ENCODE measurements around the gene TMEM82.
A peak's percentile ranks its signal among the peaks of the same experiment; 100 is the strongest.

TMEM82 gene

DNA sequence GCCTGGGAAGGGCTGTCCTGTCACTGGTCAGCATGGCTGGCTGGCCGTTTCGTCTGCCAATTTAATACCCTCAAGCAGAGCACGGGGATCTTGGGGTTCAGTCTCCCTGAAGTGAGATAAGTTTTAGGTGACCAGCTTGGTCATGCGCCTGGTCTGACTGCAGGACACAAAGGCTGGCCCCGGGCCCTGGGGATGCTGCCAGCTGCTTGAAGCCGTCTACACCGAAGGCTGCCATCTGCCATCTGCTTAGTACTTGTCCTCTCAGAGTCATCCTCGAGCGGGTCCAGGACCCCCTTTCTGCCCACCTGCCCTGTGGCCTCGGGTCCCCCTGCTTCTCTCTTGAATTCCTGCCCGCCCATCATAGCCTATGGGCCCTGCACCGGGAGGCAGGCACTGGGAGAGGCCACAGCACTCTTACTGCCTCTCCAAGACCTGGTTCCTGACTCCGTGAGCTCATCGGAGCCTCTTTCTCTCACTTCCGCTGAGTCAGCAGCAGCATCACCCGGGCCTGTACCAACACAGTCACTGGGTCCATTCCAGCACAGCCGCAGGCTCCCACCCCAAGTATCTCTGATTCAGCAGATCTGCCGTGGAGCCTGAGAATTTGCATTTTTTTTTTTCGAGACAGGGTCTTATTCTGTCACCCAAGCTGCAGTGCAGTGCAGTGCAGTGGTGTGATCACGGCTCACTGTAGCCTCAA lies 23.3 kb downstream of the TMEM82 start:
- H3K27me3 Mint-ChIP-seq: peaks cover 29% of the 10 kb centered on the region

DNA sequence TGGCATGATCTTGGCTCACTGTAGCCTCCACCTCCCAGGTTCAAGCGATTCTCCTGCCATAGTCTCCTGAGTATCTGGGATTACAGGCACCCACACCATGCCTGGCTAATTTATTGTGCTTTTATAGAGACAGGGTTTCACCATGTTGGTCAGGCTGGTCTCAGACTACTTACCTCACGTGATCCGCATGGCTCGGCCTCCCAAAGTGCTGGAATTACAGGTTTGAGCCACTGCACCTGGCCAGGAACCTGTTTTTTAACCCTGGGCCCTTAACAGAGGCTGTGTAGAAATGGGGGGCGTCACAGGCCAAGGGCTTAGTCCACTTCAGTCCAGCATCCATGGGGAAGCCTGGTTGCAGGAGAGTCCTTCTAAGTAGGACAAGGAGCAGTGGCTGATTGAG lies 25.6 kb downstream of the TMEM82 start:
- Mint-ChIP-seq H3K9me3 (no peaks in the 10 kb centered on the region), H3K4me1 (ENCODE audit: low read depth) (no peaks in the 10 kb centered on the region), H3K4me3 (no peak overlapping the region), H3K36me3 (ENCODE audit: low read depth) (no peaks in the 10 kb centered on the region), H3K27ac (no peak overlapping the region), H3K27me3 (peaks cover 18% of the 10 kb centered on the region)
- DNase-seq: no peak

More for the DNA sequence above, 23.3 kb downstream of the TMEM82 start:
- H3K4me1 Mint-ChIP-seq (ENCODE audit: low read depth): no peaks in the 10 kb centered on the region
- DNase-seq: no peak
- no peaks in the 10 kb centered on the region for H3K9me3 Mint-ChIP-seq
- no peak overlapping the region for H3K4me3 Mint-ChIP-seq
- H3K36me3 Mint-ChIP-seq (ENCODE audit: low read depth): no peaks in the 10 kb centered on the region
- no peak overlapping the region for H3K27ac Mint-ChIP-seq

DNA sequence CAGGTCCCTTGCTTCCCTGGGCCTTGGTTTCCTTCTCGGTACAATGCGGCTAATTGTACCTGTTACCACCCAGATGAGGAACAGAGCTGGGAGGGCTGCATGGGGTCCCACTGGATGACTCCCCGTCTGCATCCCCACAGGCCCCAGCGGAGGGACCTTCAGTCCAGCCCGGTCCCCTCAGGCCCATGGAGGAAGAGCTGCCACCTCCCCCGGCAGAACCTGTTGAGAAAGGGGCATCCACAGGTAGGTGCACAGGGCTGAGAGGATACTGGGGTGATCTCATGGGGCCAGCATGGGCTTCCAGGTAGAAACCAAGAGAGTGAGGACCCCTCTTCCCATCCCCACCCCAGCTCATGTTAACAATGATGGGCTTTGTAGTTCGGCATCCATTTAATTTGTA lies 26.1 kb downstream of the TMEM82 start:
- DNase-seq: no peak
- no peaks in the 10 kb centered on the region for H3K36me3 Mint-ChIP-seq (ENCODE audit: low read depth)
- no peaks in the 10 kb centered on the region for H3K9me3 Mint-ChIP-seq
- no peak overlapping the region for H3K27ac Mint-ChIP-seq
- no peak overlapping the region for H3K4me3 Mint-ChIP-seq
- no peaks in the 10 kb centered on the region for H3K4me1 Mint-ChIP-seq (ENCODE audit: low read depth)
- peaks cover 18% of the 10 kb centered on the region for H3K27me3 Mint-ChIP-seq

DNA sequence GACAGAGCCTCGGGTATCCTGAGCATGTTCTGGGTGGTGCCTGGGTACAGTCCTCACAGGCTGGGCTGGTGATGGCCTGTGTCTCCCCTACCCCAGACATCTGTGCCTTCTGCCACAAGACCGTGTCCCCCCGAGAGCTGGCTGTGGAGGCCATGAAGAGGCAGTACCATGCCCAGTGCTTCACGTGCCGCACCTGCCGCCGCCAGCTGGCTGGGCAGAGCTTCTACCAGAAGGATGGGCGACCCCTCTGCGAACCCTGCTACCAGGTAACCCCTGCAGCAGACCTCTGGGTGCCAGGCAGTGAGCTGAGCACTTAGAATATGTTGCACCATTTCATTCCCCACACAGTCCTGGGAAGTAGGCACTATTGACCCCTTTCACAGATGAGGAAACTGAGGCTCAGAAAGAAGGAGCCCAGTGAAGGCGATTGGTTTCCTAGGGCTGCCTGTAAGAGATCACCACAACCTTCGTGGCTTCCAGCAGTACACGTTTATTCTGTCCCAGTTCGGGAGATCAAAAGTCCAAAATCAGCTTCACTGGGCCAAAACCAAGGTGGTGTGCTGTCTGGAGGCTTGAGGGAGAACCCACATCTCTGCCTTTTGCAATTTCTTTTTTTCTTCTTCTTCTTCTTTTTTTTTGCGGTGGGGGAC lies 28.1 kb downstream of the TMEM82 start:
- Mint-ChIP-seq H3K27me3 (peaks cover 14% of the 10 kb centered on the region), H3K36me3 (ENCODE audit: low read depth) (no peaks in the 10 kb centered on the region), H3K4me1 (ENCODE audit: low read depth) (no peaks in the 10 kb centered on the region), H3K4me3 (no peak overlapping the region), H3K9me3 (no peaks in the 10 kb centered on the region), H3K27ac (no peak overlapping the region)
- no peak for DNase-seq

DNA sequence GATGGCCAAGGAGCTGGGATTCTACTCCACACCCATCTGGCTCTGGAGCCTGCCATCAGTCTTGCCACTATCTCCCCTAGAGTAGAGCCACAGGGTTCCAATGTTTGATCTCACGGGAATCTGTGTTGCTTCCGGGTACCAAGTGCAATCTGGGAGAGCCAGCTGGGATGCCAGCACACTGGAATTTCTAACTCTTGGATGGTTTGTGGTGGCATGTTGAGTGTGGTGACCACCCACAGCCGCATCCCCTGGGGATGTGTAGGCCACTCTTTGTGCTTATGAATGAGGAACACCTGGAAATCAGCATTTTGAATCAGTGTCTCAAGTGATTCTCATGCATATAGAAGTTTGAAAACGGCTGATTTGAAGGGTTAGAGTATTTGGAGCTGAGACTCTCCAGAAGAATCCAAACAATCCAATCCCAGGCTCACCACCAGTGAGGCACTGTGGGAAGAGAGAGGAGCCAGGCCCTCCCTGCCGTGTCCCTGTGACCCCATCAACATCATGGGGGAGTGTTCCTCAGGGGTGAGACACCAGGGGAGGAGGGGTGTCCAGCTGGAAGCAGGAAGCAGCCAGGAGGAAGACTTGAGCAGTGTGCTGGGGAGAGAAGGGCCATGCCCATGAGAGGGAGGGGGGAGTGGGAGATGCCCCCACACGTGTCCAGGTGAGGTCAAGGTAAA lies 29.7 kb downstream of the TMEM82 start:
- DNase-seq: no peak
- Mint-ChIP-seq H3K27me3 (peaks cover 9% of the 10 kb centered on the region), H3K27ac (no peak overlapping the region)

DNA sequence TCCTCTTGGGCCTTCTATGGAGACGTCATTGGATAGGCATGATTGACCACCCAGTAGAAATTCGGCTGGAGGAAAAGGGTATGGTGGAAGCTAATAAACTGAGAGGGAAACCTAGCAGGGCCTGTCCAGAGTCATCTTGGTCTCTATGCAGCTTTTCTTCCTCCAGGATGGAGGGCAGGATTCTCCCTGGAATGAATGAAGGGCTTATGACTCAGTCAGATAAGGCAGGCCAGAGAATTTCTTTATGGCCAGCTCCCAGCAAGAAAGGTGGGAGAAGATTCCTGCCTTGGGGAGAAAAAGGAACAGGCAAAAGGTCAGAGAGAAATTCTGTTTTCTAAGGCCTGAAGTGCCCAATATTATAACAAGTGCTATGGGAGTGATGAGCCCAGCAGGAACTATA lies 33.4 kb downstream of the TMEM82 start:
- H3K9me3 Mint-ChIP-seq: no peaks in the 10 kb centered on the region
- H3K4me1 Mint-ChIP-seq (ENCODE audit: low read depth): no peaks in the 10 kb centered on the region
- H3K27me3 Mint-ChIP-seq: peaks cover 6% of the 10 kb centered on the region
- H3K4me3 Mint-ChIP-seq: no peak overlapping the region
- no peak overlapping the region for H3K27ac Mint-ChIP-seq
- H3K36me3 Mint-ChIP-seq (ENCODE audit: low read depth): no peaks in the 10 kb centered on the region
- no peak for DNase-seq

More for the DNA sequence above, 29.7 kb downstream of the TMEM82 start:
- H3K36me3 Mint-ChIP-seq (ENCODE audit: low read depth): no peaks in the 10 kb centered on the region
- no peaks in the 10 kb centered on the region for H3K4me1 Mint-ChIP-seq (ENCODE audit: low read depth)
- no peaks in the 10 kb centered on the region for H3K9me3 Mint-ChIP-seq
- H3K4me3 Mint-ChIP-seq: no peak overlapping the region

DNA sequence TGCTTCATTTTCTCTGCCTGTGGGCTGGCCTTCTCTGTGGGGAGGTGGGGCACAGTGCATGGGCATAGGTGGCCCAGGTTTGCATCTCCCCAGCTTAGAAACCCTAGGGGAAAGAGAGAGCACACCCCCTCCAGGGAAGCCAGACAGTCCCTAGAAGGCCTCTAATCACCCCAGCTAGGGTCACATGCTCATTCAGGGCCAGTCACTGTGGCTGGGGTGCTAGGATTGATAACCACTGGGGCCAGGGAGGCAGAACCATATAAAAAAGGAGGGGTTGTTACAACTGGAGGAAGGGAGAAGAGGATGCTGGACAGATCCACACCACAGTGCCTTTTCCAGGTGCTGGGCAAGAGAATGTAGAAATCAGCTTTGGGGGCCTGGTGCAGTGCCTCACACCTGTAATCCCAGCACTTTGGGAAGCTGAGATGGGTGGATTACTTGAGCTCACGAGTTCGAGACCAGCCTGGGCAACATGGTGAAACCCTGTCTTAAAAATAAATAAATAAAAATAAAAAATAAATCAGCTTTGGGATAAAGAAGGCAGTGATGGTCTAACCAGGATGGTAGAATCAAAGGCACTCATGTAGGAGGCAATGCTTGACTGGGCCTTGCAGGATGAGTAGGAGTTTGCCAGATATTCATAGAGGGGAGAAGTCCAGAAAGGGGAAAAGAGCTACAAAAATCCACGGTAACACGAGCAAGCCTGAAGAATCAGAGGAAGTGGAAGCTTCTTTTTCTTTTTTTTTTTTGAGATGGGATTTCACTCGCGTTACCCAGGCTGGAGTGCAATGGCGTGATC lies 35.8 kb downstream of the TMEM82 start:
- no peak for DNase-seq
- no peak overlapping the region for H3K4me3 Mint-ChIP-seq
- H3K27me3 Mint-ChIP-seq: no peaks in the 10 kb centered on the region
- H3K4me1 Mint-ChIP-seq (ENCODE audit: low read depth): no peaks in the 10 kb centered on the region
- no peaks in the 10 kb centered on the region for H3K36me3 Mint-ChIP-seq (ENCODE audit: low read depth)
- H3K9me3 Mint-ChIP-seq: no peaks in the 10 kb centered on the region
- no peak overlapping the region for H3K27ac Mint-ChIP-seq

DNA sequence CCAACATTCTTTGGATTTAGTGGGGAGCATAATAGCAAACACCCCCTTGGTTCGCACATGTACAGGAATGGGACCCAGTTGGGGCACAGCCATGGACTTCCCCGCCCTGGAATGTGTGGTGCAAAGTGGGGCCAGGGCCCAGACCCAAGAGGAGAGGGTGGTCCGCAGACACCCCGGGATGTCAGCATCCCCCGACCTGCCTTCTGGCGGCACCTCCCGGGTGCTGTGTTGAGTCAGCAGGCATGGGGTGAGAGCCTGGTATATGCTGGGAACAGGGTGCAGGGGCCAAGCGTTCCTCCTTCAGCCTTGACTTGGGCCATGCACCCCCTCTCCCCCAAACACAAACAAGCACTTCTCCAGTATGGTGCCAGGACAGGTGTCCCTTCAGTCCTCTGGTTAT lies 43.4 kb downstream of the TMEM82 start:
- Mint-ChIP-seq H3K4me1 (ENCODE audit: low read depth) (no peaks in the 10 kb centered on the region), H3K27me3 (peaks cover 5% of the 10 kb centered on the region), H3K4me3 (no peak overlapping the region), H3K9me3 (no peaks in the 10 kb centered on the region), H3K36me3 (ENCODE audit: low read depth) (no peaks in the 10 kb centered on the region), H3K27ac (no peak overlapping the region)
- no peak for DNase-seq

DNA sequence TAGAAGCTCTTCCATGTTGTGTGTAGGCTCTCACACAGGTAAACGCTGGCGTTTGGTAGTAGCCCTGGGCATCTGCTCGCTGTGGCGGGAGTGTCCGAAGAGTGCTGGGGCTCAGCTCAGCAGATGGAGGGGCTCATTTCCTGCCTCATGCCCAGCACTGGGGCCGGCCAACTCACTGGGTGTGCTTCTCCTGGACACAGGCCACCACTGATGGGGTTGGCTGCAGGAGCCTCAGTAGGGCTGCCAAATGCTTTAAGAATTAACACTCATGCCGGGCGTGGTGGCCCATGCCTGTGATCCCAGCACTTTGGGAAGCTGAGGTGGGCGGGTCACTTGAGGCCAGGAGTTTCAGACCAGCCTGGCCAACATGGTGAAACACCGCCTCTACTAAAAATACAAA lies 44.3 kb downstream of the TMEM82 start:
- DNase-seq: no peak
- Mint-ChIP-seq H3K27me3 (peaks cover 8% of the 10 kb centered on the region), H3K27ac (no peak overlapping the region), H3K36me3 (ENCODE audit: low read depth) (no peaks in the 10 kb centered on the region), H3K4me1 (ENCODE audit: low read depth) (no peaks in the 10 kb centered on the region), H3K4me3 (no peak overlapping the region), H3K9me3 (no peaks in the 10 kb centered on the region)

DNA sequence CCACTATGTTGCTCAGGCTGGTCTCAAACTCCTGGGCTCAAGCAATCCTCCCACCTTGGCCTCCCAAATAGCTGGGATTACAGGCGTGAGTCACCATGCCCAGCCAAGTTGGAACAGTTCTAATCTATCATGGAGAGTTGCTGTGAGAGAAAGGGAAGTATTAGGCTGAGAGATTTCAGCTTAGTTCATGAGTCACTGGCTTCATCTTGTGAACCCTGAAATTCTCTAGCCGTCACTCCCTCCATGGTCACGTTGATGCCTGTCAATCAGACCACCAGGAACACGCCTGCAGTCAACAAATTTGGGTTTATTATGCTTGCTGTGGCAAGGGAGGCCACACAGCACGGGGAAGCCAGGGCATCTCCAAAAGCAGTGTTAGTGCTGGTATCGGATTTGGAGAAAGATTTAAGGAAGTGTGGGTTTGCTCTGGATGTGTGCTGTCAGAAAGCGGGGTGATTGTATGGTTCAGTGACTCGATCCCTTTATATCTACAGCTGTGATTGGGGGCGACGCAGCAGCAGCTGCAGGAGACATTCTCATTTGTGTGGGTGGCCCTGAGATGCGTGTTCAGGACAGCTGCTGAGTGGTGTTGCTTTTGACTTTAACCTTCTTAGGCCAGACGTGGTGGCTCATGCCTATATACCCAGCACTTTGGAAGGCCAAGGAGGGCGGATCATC lies 46.5 kb downstream of the TMEM82 start:
- Mint-ChIP-seq H3K4me3 (no peak overlapping the region), H3K9me3 (no peaks in the 10 kb centered on the region), H3K4me1 (ENCODE audit: low read depth) (peaks cover 3% of the 10 kb centered on the region), H3K27ac (no peak overlapping the region), H3K27me3 (peaks cover 12% of the 10 kb centered on the region), H3K36me3 (ENCODE audit: low read depth) (no peaks in the 10 kb centered on the region)
- DNase-seq: no peak

DNA sequence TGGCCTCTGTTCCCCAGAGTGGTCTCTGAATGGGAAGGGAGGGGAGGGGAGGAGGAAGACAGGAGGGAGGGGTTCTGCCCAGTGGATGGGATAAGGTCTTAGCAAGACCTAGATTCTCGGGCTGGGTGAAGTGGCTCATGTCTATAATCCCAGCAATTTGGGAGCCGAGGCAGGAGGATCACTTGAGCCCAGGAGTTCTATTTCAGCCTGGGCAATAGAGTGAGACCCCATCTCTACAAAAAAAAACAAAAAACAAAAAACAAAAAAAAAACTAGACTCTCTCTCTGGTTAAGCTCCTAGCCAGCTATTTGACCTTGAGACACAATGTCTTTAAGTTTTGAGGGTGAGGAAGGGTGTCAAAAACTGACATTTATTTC lies 53.8 kb downstream of the TMEM82 start:
- Mint-ChIP-seq H3K36me3 (ENCODE audit: low read depth) (no peaks in the 10 kb centered on the region), H3K27me3 (peaks cover 10% of the 10 kb centered on the region), H3K27ac (peak overlapping the region; percentile 37), H3K9me3 (no peaks in the 10 kb centered on the region), H3K4me1 (ENCODE audit: low read depth) (peaks cover 11% of the 10 kb centered on the region), H3K4me3 (no peak overlapping the region)
- DNase-seq: no peak
